Hematopoietic multipotent progenitor cell treated with erythropoietin and hydrocortisone succinate and interleukin-3 and kit ligand, for 15 days (in vitro differentiated cells): ENCODE data around the gene FAM241A.
"Not testable (repeated sequence)": the region's sequence is repeated elsewhere in the genome, so short reads cannot be mapped to it uniquely, and the experiment has no call there.

Source experiments
- DNase-seq: peaks from one replicate; pipeline ENCODE4 v3.0.0-alpha.2; 2015; ENCODE audit warnings: low spot score

Gene FAM241A

DNA sequence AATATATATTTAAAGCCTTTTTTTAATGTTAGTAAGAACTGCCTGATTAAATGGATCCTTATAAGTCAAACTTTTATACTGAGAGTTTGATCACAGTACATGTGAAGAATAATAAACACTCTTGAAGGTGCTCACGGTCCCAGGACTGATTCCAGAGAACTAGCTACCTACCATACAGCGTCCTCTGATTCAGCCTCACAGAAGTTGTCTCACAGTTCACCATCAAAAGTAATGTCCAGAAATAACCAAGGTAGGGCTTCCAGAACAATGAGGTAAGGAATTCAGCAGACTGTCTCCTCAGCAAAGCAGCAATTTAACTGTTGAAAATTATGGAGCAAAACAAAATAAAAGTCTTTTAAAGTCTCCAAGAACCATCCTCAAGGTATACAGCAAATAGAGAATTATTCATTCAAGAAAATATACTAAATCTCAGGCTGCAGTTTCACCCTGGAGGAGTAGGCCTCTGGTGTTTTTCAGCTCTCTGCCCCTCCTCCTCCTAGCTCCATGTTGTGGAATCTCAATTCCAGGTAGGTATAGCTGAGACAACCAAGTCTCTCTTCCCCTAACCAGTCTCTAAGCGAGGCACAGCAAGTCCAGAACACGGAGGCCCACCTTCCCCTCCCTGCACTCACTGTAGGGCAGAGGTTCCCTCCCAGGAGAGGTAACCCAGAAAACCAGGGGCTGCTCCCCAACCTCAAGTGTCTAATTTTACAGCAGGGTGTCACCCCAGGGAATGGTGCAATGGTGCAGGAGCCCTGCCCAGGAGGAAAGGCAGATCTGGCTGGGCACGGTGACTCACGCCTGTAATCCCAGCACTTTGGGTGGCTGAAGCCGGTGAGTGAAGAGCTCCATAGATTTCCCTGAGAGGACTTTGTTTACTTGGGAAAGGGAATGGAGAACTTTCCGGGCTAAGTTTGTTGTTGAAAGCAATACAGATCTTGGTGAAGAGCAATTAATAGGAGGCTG is 28.6 kb downstream of the FAM241A start:
- DNase-seq = no peak

DNA sequence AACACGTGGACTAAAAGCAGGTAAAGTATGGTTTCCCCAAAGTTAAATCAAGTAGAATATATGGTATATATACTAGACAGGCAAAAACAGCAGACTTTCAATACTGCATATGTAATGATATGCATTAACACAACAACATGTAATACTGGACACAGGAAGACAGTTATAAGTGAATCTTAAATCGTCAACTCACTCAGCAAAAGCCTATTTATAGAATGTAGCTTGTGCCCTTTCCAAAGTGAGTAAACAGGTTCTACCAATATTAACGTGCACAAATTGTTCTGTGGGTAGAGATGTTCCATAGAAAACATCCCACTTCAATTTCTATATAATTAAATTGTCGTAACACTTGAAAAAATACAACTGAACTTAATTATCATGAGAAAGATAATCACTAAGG is 30.6 kb downstream of the FAM241A start:
- DNase-seq = no peak

DNA sequence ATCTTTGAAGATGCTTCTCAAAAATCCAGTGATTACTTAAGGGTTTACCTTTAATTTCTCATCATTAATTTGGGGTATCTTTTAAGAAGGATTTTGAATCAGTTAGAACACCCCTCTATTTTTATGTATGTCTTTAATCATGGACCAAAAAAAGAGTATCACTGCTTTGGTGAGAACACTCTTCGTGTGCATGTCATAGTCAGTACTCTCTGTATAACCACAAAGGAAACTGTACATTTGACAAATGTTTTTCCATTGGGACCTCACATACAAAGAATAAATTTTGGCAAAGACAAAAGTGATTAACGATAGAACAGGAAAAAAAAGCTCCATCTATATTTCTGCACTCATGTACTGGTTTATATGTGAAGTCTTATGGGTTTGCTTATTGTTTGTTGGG is 31.3 kb downstream of the FAM241A start:
- DNase-seq = no peak

DNA sequence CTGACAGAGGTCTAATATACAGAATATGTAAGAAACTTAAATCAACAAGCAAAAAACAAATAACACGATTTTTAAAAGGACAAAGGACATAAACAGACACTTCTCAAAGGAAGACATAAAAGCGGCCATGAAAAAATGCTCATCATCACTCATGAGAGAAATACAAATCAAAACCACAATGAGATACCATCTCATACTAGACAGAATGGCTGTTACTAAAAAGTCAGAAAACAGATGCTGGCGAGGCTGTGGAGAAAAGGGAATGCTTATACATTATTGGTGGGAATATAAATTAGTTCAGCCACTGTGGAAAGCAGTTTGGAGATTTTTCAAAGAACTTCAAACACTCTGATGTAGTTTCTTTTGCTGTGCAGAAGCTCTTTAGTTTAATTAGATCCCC is 33.5 kb downstream of the FAM241A start:
- not testable (repeated sequence) for DNase-seq

DNA sequence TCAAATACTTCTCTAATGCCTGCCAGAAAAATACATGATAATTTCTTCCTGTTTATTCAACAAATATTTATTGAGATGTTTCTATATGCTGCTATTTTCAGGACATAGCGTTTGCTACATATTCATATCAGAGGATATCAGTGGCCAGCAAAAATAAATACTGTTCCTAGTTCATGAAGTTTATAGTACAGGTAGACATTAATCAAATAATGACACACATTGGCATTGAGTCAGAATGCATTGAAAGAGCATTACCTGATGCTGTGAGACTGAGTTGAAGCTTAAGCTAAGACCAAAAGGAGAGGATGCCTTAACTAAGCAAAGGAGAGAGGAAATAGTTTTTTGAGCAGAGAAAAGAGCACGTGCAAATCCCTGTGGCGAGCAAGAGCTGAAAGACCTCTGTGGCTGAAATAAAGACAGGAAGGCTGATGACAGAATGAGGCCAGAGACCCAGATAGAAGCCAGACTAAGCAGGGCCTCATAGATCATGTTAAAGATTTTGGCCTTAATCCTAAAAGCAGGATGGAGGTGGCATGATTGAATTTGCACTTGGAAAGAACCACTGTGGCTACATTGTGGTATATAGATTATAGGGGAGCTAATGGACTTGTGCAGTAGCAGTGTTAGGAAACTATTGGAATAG is 36.2 kb downstream of the FAM241A start:
- no peak for DNase-seq

DNA sequence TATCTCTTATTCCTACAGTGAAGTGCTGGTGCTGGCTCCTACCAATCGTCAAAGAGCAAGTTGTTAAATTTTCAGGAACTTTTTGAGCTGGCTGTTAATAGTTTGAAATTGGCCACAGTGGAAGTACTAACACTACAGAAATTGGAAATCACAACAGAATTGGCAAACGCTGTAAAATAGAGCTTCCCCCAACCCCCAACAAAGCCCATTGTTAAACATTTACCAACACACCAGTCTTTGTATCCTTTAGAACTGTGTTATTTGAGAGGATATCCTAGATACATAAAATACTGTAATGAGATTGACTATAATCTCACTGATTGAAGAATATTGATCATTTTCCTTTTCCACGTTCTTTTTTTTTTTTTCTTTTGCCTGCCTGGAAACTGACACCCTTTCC is 37.4 kb downstream of the FAM241A start:
- no peak for DNase-seq

DNA sequence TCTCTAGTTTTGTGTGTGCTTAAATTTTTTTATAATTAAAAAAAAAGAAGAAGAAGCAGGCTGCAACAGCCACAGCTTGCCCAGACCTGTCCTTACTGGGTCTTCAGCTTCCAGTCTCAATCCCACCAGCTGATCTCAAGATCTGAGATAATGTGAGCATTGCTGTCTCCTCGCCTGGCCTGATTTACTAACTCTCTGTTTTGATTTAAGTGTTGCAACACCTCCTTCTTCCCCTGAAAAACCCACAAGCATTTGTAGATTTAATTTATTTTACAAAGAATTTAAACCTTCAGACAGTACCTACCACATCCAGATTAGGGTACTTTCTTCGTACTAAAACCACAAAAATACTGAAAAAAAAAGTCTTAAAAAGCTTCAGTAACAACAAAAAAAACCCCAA is 38.0 kb downstream of the FAM241A start:
- no peak for DNase-seq

DNA sequence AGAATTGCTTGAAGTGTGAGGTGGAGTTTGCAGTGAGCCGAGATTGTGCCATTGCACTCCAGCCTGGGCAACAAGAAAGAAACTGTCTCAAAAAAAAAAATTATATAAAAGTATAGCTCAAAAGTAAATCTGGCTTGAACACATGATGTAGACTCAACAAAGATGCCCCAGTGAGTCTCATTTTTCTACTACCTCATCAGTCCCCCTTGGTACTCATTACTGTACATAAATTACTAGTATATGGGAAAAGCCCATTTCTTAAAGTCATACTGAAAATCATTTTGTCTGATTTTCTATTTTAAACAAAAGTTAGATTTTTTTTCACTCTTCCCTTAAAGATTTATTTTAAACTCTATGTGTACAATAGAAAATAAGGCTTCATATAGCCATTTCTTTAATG is 39.2 kb downstream of the FAM241A start:
- no peak for DNase-seq

DNA sequence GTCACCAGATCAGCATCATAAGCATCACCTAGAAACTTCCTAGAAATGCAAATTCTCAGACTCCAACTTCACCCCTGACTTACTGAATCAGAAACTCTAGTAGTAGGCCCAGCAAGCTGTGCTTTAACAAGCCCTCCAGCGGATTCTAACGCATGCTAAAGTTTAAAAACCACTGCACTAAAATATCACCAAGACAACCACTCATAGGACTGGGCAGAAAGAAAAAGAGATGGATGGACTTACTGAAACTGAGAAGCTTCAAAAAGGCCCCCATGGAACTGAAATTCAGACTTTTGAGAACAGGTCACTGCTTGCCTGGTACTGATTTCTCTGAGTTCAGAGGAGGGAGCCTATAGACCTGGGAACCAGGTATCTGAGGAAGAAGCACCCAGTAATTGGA is 40.1 kb downstream of the FAM241A start:
- no peak for DNase-seq

DNA sequence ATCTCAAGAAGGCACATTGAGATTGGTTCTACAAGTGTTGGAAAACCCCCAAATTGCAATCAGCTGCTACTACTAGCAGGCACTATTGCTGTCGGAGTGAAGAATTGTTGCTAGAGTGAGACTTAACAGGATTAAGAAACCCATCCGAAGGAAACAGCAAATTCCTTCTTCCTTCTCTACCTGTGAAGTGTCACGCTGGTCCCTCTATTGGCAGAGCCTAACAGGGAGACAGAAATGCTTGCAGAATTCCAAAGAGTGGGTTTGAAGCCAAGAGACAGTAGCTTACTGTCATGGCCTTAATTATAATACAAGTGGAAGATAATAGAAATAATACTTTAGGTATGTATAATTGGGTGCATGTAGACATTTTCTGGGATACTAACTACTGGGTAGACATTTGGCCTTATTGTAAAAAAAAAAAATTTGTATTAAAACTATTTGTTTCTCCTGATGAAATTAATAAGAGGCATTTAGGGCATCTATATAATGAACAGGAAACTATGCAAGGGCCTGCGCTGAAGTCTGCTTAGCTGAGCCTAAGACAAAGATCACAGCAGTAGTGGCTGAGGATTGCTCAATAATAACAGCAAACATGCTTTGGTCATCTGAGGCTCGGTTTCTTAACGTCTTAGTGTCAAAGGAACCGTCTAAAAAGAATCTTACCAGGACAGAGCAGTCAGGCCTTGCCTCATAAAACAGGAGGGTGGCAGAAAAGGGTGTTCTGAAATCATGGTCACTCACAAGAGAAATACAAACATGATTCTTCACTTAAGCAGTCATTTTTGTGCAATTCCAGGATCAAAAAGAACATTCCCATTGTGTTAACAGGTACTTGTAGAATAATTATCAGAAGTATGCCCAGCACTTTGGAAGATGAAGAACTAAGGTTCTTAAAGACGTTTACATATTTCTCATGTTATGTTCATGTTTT is 40.8 kb downstream of the FAM241A start:
- no peak for DNase-seq

DNA sequence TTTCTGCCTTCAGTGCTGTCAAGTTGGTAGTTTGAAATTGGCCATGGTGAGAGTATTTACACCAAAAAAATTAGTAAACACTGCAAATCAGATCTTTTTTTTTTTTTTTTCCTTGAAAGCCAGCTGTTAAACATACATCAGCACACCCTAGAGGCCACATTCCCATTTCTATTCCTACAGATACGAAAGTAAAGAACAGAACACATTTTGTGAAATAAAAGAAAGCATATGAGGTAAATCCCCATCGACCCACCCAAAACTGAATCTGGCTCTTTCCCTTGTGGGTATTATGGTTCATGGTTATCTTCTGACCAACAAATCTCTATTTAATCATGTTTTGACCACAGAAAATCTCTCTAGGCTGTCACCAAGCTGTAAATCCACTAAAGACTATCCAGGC is 44.5 kb downstream of the FAM241A start:
- no peak for DNase-seq

DNA sequence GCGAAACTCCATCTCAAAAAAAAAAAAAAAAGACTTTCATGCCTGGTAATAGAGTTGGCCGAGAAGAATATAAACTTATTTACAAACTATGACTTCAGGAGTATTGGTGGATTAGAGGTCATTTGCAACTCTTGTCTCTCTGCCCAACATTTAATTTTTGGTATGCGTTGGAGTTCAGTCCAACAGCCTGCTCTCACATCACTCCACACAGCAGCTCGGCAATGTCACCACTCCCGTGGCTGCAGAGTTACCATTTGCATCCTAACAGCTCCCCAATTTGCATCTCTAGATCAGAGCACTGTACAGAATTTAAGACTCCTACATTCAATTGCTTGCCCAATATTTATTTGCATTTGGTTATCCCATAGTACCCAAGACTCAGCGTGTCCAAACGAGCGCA is 45.4 kb downstream of the FAM241A start:
- DNase-seq = no peak

DNA sequence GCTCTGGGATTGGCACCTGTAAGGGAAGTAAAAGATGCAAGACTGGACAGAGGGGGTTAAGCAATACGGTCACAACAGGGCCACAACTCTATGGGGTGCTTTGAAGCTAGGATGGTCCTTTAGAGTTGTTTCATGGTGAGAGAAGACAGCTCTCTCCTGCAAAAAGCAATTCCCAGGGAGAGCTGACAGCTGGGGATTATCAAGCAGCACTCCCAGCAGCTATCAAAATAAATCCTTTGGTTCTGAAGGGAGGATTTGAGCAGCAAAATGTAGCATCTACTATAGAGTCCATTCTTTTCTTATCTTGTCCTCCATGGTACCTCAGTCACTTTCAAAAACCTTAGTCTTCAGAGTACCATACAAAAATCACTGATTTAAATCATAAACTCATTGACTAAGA is 51.2 kb downstream of the FAM241A start:
- DNase-seq = no peak

DNA sequence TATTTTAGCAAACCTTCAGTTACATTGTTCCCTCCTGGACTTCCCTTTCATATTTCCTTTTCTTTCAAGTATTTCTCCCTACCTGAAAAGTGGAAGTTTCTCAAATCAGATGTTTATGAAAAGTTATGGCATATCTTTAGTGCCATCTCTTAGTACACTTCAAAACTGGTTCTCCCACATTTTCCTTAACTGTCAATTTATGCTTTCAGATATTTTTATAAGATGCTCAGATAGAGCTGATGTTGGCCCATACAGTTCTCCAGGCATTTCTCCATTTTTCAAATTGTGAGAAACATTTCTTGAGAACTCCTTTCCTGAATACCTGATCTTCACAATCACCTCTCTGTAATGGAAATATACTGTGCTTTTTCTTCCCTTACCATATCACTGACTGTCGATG is 53.8 kb downstream of the FAM241A start:
- DNase-seq = no peak

DNA sequence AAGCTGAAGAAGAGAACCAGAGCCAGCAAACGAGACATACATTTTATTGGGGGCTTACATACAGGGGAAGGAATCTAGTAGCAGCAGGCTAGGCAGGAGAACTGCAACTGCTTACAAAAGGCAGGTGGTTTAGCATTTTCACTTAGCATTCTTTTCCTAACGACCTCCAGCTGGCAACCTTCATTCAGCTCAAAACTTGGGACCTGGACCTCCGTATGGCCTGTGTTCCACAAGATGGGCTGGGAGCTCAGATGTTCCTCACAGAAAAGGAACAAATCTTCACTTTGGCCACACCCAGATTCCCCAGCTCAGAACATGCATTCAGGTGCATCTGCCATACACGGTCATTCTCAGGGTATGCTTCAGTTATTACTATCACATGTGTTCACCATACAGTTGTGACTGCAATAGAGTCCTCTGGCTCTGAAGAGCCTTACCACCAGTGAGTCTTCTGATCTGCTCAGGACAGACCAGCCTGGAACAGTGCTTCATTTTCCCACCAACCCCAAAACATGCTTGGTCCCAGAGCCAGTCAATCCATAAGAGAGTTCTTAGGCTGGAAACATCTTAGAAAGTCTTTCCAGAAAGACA is 56.8 kb downstream of the FAM241A start:
- no peak for DNase-seq

DNA sequence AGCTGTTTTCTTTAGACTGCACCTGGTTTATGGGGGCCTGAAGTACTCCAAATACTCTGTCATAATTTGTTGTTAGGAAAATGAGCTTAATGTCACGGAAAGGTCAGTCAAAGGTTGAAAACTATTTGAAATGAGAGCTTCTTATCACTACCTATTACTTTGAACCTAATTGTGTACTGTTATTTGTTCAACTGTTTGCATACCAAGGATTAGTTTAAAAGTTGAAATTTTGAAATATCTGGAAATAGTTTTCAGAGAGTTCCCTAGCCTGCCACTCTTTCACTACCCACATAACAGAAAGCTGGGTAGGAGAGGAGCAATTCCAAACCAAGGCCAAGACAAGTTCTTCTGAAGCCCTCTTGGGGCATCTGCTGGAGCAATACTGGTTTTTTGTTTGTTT is 58.3 kb downstream of the FAM241A start:
- no peak for DNase-seq

DNA sequence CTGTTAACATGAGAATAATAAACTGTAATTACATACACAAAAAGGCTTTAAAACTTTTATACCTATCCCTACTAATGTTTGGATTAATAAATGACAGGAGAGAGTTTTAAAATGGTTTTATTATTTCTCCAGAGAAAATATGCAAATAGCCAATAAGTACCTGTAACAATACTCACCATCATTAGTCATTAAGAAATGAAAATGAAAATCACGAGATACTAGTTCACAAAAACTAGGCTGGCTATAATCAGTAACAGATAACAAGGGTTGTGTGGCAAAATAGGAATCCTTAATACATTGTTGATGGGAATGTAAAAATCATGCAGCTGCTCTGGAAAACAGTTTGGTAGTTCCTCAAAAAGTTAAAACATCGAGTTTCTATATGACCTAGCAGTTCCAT is 61.2 kb downstream of the FAM241A start:
- DNase-seq = no peak

DNA sequence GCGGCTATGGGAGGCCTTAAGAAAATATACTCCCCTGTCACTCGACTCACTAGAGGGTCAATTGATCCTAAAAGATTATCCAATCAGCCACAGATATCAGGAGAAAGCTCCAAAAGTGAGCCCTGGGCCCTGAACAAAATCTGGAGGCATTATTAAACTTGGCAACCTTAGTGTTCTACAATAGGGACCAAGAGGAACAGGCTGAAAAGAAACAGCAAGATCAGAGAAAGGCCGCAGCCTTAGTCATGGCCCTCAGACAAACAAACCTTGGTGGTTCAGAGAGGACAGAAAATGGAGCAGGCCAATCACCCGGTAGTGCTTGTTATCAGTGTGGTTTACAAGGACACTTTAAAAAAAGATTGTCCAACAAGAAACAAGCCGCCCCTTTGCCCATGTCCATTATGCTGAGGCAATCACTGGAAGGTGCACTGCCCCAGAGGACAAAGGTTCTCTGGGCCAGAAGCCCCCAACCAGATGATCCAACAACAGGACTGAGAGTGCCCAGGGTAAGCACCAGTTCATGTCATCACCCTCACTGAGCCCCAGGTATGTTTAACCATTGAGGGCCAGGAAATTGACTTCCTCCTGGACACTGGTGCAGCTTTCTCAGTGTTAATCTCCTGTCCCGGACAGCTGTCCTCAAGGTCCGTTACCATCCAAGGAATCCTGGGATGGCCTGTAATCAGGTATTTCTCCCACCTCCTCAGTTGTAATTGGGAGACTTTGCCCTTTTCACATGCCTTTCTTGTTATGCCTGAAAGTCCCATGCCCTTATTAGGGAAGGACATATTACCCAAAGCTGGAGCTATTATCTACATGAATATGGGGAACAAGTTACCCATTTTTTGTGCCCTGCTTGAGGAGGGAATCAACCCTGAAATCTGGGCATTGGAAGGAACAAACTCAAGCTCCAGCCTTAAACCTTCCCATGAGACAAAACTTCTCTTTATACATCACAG is 63.2 kb downstream of the FAM241A start:
- not testable (repeated sequence) for DNase-seq

DNA sequence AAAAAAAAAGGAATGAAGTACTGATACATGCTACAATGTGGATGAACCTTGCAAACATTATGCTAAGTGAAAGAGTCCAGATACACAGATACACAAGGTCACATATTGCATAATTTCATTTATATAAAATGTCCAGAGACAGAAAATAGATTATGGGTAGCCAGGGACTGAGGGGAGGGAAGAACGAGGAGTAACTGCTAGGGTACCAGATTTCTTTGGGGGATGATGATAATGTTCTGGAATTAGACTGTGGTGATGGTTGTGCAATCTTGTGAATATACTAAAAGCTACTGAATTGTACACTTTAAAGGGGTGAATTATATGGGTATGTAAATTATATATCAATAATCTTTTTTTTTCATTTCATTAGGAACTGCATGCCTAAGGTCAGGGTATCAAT is 65.5 kb downstream of the FAM241A start:
- DNase-seq = no peak

DNA sequence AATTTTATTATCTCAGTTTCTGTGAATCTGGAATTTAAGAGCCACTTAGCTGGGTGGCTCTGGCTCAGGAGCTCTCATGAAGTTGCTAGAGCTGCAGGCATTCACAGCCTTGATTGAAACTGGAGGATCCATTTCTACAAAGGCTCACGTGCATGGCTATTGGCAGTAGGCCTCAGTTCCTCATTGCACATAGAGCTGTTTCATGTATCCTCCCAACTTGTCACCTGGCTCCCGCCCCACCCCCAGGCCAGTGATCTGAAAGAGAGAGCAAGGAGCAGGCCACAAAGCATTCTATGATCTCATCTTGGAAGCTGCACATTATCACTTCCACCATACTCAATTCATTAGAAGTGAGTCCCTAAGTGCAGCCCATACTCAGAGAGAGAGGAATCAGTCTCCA is 67.8 kb downstream of the FAM241A start:
- no peak for DNase-seq

DNA sequence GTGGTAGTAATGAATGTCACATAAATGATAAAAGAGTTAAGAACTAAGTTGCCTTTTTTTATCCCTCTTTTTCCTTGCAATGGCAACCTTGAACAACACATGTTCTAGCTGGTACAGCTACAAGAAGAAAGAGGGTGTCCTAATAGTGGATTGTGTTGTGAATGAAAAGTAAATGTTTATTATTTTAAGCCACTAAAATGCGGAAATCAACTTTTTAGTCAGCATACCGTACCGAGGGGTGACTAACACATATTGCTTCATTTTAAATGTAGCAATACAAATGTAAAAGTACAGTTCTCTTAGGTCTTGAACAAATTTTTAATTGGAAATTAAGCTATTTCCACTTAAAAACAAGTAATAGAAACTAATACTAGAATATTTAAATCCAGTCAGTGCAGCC is 68.6 kb downstream of the FAM241A start:
- no peak for DNase-seq
